ENCODE data around the gene CALML6.

Gene CALML6

DNA sequence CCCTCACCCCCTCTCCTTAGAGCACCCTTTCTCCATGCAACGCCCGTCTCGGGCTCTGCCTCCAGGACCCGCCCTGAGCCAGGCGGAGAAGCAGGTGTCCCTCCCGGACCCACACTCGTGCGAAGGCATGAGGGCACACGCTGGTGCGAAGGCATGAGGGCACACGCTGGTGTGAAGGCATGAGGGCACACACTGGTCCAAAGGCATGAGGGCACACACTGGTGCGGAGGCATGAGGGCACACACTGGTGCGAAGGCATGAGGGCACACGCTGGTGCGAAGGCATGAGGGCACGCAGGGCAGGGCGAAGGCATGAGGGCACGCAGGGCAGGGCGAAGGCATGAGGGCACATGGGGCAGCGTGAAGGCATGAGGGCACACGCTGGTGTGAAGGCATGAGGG is 9.8 kb downstream of the CALML6 start:
- H3K27ac ChIP-seq: no peak overlapping the region
- TF ChIP-seq CTCF (conservative IDR thresholded peaks at IDR 0.05) (no peak), ZFX (IDR thresholded peaks at IDR 0.05) (no peak)

- TF ChIP-seq ZFX (IDR thresholded peaks at IDR 0.05) (no peak), CTCF (conservative IDR thresholded peaks at IDR 0.05) (no peak)
- no peak overlapping the region for H3K27ac ChIP-seq
These were observed 10.6 kb downstream of the CALML6 start for GRCh38 chr1:1925437-1926345.

DNA sequence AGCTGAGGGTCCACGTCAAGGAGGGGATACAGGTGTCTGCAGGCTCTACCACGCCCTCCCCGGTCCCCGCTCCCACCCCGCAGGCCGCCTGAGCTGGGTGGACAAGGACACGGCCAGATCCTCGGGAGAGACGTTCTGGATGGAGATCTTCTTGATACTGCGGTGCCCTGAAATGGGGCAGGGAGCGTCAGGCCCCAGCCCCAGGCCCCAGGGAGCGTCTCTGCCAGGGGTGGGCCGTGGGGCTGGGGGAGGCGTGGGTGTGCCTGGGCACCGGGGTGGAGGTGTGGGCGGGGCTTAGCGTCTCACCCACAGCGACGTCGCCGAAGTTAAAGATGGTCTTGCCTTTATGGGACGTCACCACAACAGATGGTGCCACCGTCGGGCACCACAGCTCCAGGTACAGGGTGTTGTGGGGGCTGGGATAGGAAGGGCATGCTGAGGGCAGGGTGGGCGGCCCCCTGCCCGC is 11.3 kb downstream of the CALML6 start:
- TF ChIP-seq ZFX (IDR thresholded peaks at IDR 0.05) (no peak), CTCF (conservative IDR thresholded peaks at IDR 0.05) (no peak)
- no peak overlapping the region for H3K27ac ChIP-seq

GRCh38 chr1:1926886-1927660 is 12.0 kb downstream of the CALML6 start:
- no peak for TF ChIP-seq ZFX (IDR thresholded peaks at IDR 0.05)
- TF ChIP-seq CTCF (conservative IDR thresholded peaks at IDR 0.05): no peak

GRCh38 chr1:1927751-1928150 is 12.7 kb downstream of the CALML6 start:
- no peak for TF ChIP-seq ZFX (IDR thresholded peaks at IDR 0.05)
- no peak for TF ChIP-seq CTCF (conservative IDR thresholded peaks at IDR 0.05)
- H3K27ac ChIP-seq: no peak overlapping the region

More at GRCh38 chr1:1926886-1927660, 12.0 kb downstream of the CALML6 start:
- no peak overlapping the region for H3K27ac ChIP-seq

GRCh38 chr1:1928231-1929101 is 13.4 kb downstream of the CALML6 start:
- TF ChIP-seq ZFX (IDR thresholded peaks at IDR 0.05): no peak
- peak overlapping the region; percentile 18 for H3K27ac ChIP-seq

- TF ChIP-seq ZFX (IDR thresholded peaks at IDR 0.05) (no peak), CTCF (conservative IDR thresholded peaks at IDR 0.05) (no peak)
- H3K27ac ChIP-seq: no peak overlapping the region
These were observed 14.1 kb downstream of the CALML6 start for GRCh38 chr1:1929102-1929638.
